HG03097 (cell line): ENCODE data around the gene MGLL.

Experiments
- ATAC-seq: cut with Tn5 transposase; IDR thresholded peaks from one replicate; pipeline ENCODE4 v1.9.1; 2021; ENCODE audit not compliant: unreplicated experiment, low FRiP score

MGLL gene

DNA sequence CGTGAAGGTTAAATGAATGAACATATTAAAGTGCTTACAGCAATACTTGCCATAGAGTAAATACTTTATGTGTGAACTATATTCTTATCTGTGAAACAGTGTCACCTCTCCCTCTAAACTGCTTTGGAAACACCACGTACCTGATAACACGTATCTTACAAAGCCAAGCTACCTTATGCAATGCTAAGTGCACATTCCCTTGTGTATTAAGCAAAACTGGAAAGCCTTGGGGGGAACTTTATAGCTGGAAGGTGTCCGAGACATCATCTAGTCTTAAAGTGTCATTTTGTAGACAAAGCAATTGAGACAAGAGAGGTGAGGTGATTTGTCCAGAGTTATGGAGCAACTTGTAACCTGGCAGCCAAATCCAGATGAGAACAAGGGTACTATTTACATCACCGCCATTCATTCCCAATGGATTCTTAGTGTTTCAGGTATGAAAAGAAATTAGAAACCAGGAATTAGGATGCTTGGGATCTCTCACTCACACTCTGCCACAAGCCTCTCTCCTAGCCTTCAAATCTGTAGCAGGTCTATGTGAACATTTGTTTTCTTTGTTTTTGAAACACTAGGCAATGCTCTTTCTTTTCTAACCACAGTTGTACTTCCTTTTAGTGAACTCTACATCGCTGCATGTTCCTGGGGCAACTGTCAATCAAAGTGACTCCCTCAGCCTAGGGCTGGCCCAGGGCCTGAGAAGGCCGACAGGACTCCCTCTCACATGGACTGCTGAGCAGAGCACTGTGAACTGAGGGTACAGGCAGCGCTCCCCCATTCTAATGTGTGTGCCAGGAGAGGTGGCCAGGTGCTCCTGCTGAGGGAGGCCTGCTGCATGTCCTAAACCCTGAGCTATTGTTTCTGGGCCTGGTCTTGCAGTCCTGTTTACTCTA is 13.9 kb upstream of the MGLL start:
- peak; percentile 63 for ATAC-seq

DNA sequence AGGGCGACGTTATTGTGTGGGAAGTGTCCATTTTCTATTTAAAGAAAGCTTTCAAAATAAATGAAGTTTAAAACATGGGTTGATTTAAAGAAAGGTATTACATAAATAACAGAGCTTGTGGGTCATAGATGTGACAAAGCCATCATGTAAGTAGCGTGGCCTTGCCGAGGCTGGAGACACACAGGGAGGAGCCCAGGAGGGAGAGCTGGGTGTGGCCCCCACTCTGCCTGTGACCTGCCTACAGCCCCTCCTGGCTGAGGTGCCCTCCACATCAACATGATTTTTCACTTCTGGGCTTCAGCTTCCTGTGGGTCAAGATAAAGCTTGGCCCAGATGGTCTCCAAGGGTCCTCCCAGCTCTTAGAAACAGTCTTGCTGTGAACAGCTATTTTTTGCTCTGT is 12.5 kb upstream of the MGLL start:
- no peak for ATAC-seq

DNA sequence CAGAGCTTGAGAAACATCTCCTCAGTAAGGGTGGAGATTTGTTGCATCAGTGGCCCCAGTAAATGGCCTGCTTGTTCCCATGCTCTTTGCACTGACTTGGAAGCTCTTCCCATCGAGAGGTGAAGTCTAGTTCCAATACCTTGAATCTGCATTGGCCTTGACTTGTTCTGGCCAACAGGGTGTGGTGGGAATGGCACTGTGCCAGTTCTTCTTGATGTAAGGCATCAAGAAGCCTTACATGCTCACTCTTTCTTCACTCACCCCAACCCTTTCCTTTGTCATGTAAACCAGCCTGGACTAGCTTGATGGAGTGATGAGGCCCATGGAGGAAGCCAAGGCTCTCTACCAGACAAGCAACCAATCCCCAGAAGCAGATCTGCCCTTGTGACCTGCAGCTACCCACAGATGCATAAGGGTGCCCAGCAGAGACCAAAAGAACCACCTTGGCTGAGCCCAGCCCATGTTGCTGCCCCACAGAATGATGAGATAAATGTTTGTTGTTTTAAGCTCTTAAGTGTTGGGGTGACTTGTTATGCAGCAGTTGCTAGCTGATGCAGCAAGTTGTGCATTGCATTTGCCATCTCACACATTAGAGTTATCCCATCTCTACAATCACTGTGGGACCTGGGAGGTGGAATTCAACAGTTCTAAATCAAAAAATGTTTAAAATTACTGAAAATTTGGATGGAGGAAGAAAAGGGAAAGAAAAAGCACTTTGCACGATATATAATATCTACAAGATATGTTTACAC is 11.1 kb upstream of the MGLL start:
- no peak for ATAC-seq

DNA sequence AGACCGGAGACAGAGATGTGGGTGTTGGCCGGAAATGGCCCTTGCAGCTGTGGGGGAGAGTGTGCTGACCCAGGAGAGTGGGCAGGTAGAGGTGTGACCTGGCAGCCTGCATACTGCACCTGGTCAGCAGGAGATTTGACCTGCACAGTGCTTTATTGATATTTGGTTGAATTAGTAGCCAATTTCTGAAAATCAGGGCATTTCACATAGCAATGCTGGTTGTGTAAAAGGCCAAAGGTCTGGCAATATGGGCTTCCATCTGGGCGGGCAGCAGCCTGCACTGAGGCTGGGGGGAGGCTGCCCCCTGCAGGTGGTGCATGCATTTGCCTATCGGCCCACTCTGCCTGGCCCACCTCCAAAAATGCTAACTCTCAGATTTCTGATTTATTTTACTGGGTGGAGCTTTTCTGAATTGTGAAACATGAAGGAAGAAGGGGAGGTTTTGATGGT is 9.4 kb upstream of the MGLL start:
- ATAC-seq, result no peak

DNA sequence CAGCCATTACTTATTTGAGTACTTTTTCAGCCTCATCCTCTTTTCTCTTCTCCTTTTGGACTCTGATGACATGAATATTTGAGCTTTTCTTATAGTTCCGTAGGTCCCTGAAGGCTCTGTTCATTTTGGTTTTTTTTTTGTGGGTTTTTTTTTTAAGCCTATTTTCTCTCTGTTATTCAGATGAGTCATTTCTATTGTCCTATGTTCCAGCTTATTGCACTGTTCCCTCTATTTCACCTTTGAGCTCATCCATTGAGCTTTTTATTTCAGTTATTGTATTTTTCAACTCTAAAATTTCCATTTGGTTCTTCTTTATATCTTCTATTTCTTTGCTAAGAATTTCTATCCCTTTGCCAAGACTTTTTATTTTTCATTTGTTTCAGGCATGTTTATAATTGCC is 7.2 kb upstream of the MGLL start:
- ATAC-seq, result no peak

DNA sequence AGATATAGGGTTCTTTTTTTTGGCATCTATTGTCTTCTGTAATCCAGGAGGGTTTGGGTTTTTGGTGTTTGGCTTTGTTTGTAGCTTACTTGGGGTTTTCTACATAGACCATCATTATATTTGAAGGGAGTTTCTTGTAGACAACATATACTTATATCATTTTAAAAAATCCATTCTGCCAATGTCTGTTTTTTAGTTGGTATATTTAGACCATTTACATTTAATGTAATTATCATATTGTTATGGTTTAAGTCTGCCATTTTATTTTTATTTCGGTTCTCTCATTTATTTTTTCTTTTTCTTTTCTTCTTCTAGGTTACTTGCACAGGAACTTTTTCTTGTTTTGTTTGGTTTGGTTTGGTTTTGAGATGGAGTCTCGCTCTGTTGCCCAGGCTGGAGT is 5.5 kb upstream of the MGLL start:
- ATAC-seq, result no peak

DNA sequence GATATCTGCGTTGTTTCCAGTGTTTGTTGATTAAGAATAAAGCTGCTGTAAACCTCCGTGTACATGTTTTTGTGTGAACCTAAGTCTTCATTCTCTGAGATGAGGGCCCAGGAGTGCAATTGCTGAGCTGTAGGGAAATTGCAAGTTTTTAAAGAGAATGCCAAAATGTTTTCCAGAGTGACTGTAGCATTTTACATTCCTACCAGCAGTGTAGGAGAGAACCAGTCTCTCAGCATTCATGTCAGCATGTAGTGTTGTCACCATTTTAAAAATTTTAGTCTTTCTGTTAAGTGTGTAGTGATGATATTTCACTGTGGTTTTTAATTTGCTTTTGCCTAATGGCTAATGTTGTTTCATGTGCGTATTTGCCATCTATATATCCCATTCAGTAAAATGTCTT is 3.4 kb upstream of the MGLL start:
- ATAC-seq, result no peak

DNA sequence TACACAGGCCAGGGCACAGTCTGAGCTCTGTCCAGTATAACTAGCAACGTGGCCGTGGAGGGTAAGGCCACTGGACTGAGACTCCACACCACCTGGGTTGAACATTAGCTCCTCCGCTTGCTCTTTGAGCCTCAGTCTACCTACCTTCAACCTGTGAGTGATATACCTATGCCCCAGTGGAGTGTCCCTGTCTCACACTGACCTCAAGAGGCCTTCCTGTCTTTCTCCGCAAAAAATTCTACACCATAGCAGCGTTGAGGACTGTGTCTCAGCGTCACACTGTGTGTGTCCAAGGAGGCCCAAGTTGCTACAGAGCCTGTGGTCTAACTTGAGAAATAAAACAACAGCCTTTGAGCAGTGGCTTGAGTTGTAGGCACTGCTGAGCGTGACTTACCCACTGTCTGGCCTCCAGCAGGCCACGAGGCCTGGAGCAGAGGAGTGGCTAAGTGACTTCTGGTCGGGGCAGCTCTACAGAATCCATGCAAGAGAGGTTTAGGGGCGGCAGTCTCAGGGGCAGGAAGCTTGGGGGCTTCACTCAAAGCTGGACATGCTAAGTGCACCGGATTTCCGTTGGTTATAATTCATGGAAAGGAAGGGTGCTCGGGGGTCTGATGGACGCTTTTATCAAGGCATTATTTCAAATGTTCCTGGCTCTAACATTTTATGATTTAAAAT is 2.0 kb upstream of the MGLL start:
- no peak for ATAC-seq

DNA sequence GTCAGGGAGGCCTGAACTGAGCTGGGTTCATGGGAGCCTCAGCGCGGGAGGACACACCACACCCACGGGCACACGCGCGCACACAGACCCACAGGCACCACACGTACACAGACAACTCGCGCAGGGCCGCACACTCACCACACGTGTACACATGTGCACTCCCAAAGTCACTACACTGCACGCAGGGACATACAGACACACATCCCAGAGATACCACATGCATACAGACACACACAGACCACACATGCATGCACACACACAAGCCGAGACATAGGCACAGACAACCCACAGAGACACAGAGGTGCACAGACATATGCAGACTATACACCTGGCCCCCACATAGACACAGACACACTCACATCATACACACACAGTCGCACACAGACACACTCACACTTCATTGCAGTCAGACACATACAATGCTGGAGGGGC is 1.1 kb upstream of the MGLL start:
- ATAC-seq, result no peak

DNA sequence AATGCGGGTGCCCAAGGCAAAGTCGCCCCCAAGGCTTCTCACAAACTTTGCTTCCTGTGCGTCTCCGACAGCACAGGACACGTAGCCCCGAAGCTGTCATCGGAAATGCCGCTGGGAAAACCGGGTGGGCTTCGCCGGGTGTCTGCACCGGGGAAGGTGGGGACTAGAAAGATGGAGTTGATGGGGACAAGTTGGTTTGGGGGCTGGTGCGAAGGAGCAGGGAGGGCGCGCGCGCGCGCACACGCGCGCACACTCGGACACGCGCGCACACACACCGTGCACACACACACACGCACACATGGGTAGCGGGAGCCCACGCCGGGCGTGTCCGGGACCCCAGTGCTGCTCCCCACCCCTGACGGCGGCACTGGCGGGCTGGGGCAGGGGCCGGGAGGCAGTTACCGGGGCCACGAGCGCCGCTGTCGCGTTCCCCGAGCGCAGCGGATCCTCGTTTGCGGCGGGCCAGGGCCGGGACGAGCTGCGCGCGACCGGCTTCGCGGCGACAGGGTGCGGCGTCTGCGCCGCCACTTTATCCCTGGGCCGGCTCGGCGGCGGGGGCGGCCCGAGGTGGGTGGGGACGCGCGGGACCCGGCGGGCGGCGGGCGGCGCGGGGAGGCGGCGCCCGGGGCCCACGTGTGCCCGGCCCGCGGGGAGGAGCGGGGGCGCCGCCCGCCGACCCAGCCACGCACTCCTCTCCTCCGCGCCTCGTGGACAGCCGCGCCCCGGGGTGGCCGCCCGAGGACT is 539 bp upstream of the MGLL start:
- no peak for ATAC-seq

DNA sequence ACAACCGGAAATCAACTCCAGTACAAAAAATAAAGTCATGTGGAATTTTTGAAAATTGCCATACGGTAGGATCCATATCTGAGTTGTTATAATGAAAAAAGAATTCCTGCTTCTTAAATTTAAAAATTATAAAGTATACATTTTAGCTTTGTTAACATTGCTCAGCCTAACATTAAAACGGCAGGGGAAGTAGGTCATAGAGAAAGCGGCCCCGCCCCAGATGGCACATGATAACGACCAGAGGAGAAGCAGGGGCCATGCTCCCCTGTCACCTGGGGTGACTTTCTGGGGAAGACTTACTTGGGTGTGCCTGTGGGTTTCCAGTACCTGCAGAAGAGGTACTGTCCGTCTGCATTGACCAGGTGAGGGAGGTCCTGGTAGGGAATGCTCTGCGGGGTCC is 921 bp downstream of the MGLL start:
- ATAC-seq, result no peak

DNA sequence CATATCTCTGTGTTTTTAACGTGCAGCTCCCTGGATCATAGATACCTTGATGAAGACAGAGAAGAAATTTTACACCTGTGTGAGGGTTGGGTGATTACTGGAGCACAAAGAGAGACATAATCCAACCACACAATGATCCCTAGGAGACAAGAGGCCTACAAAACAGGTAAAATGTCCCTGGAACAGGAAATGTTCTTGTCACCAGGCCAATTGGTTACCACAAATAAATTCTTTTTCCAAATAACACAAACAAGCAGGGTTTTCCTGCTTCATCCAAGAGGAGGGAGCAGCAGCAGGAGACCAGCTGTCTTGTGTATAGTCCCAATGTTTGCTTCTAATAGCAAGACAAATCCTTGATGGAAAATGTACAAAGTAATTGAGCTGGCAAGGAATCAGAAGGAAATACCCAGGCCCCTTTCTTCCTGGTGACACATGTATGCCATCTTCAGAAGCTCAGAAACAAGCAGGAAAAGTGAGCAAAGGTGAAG is 1.4 kb downstream of the MGLL start:
- ATAC-seq, result no peak

DNA sequence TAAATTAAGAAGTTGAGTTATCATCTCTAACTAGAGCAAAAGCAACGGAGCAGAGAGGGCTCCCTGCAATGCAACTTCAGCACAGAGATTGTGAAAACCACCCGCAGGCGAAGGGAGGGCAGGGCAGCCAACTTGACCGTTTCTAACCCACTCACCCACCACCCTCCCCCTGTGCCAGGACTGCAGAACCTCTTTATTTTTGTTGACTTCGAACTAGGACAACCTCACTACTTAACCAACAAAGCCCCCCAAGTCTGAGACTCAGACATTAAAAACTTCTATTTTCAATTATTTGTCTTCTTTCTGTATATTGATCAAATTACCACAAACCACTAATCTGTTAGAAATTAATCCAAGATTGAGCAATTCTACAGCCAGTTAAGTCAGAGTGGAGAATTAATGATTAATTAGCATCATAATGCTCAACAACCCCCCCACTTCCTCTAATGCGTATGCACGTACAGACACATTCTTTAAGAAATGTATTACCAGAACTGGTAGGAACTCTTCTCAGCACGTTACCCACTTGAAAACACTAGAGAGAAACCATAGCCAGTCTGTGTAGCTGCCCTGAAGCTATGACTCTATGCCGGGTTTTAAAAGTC is 2.0 kb downstream of the MGLL start:
- ATAC-seq, result peak; percentile 49

DNA sequence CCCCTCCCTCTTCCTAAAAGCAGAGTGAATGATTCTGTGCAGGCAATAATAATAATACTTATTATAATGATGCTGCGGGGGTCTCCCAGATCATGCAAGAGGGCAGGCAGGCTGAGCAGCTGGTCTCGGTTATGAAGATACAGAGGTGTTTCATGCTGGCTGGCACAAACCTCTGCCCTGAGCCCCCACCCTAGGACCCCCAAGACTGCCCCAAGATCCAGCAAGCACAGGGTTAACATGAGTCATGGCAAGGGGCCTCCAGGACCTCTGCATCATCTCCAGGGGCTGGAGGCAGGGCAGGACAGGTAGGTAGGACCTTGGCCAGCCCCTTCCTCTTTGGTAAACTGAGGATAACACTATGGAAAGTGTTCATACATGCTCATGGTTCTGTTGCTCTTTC is 2.7 kb downstream of the MGLL start:
- no peak for ATAC-seq

DNA sequence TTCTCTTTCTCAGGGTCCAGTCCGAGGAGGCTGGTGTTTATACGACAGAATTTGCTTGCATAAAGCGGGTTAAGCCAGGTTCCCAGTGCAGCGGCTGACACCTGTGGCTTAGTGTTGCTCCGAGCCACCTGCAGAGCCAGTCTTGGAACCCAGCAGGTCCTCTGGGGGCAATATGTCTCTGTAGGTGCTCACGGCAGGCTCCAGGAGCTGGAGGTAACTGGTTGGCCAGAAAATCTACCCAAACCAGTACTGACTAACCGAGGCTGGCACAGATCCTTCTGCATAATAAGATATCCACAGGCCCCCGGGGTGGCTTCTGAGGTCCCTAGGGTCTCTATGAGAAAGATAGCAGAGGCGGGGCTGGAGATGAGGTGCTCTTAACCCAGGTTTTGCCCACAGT is 3.2 kb downstream of the MGLL start:
- no peak for ATAC-seq

DNA sequence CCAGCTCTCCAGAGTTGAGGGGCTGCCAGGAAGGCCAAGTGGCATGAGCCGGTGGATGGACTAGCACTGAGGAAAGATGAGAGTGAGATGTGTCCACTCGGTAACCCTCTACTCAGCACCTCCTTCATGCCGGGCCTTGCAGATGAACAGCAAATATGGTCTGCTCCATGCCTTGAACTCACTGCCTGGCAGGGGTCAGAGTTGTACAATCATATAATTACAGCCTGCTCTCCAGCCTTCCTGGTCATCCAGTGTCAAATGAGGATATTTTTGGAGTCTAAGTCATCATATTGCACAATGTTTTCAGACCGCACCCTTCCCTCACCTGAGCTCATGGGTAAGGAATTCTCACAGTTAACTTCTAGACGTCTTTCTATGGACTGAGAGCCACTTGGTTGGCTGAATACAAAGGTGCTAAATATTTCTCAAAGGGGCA is 4.9 kb downstream of the MGLL start:
- ATAC-seq, result no peak

DNA sequence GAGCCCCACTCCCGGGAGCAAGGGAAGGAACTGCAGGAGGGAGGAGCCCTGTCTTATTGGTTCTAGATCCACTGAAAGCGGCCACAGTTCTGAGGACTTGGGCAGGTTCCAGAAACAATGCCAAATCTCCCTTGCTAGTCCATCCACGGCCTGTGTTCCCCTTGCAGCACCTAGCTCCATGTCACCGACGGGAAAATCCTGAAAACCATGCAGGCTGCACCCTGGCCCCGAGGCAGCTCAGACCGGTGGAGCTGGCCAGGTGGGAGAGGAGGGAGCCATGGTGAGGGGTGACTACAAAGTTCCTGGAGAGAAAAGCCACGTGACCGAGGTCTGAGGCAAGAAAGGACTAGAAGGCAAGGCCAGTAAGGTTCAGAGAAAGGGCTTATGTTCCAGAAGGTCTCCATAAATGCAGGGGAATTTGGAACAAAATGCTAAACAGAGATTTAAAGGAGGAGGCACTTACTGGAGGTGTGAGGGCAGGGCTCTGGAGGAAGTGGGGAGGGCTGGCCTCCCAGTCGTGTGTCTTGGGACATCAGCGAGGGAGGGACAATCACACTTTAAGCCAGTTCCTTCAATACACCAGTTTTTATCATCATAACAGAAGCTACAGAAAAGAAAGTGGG is 5.4 kb downstream of the MGLL start:
- ATAC-seq, result no peak

DNA sequence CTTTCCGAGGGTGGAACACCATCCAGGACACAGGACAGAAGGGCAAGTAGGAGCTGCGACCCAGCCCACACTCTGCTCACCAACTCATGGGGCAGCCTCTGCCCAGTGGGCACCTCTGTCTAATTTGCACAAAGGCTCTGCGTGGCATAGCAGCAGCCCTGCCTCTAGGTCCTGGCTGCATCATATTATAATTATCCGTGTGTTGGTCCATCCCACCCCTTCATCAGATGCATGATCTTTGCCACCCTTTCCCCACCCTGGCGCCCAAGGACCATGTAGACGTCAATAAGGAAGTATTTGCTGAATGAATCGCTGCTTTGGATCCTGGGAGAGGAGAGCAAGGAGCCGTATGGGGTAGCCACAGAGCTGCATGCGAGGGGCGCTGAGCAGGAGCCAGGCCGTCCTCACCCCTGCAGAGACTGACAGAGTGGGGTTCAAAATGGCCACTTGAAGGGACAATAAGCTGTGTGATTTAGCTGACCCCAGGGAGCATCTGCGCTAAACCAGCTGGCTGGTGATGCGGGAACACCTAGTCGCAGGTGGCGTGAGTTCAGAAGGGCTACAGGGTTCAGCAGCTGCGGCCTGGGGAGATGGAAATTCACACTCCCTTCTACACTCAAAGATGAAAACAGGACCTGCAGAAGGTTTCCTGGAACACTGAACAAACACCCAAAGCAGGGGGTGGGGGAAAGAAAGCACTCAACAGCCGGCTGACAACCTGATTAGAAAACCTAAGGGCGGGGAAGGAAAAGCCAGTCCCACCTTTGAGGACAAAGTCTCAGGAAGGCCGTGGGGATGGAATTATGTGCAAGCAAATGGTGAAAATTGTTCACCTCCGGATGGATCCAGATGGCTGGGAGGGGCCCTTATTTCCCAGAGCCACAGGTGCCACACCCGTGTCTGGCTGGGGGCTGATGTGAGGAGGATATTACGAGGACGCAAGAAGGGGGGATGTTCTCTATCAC is 6.4 kb downstream of the MGLL start:
- no peak for ATAC-seq
